HepG2 (cell line): Measurements from ENCODE around the gene DSE. TPM values are rescaled to one million over a fixed set of nuclear protein-coding genes. Genes with fewer than 3 reads are reported as not detected.

Experiments
- ATAC-seq: fragments of 200-7000 bp; cut with Tn5 transposase; 3 replicates; pipeline ENCODE4 v1.9.1; 2020; ENCODE audit warnings: mild to moderate bottlenecking, moderate library complexity
- BruUV-seq: library from RNA; stranded (reverse); fragments of 400-500 nt; replicated peaks from 2 replicates; lab custom pipeline; 2021; lab: Mats Ljungman, UMichigan
- CTCF ChIA-PET: fragments of 300-600 bp; formaldehyde crosslinking; extraction: SDS; loops from one replicate; lab custom pipeline; 2021; ENCODE audit warnings: low total read pairs, inconsistent platforms, low intra/inter-chr PET ratio; lab: Yijun Ruan, JAX
- POLR2A ChIA-PET: fragments of 350-600 bp; sonication (Branson Sonifier 250); formaldehyde crosslinking; loops from one replicate; lab custom pipeline; 2020; ENCODE audit warnings: antibody characterized with exemption, inconsistent platforms; lab: Yijun Ruan, JAX
- DNase-seq: peaks from one replicate; pipeline ENCODE4 v3.0.0-alpha.2; 2015; ENCODE audit warnings: low spot score
- FAIRE-seq: peaks from 3 replicates; lab custom pipeline; 2011; peaks lifted over from hg19 to GRCh38; lab: Jason Lieb, UNC
- H2AFZ ChIP-seq: one replicate; pipeline ENCODE4 v1.6.1; 2011; ENCODE audit warnings: low read length, inconsistent platforms
- H3K27ac ChIP-seq: fragments of 300-600 bp; 3 replicates; pipeline ENCODE4 v1.8.0; 2011; ENCODE audit warnings: mixed run types, mild to moderate bottlenecking, mixed read lengths, low read length, inconsistent platforms; ENCODE audit not compliant: insufficient read depth; ENCODE audit errors: extremely low read length
- H3K27me3 ChIP-seq, 2 experiments: fragments of 200-600 bp in 1 of 2; 2 replicates in 1 of 2; 3 replicates in 1 of 2; pipeline versions ENCODE4 v1.6.0 to v1.8.0; 2011; ENCODE audit warnings: low read length in 2 of 2, mild to moderate bottlenecking in 2 of 2, moderate library complexity in 2 of 2, inconsistent platforms in 1 of 2; ENCODE audit not compliant: insufficient read depth in 2 of 2, control insufficient read depth in 1 of 2
- H3K36me3 ChIP-seq, 2 experiments: fragments of 200-600 bp in 1 of 2; replicated peaks in 1 of 2; 2 replicates in 1 of 2; 3 replicates in 1 of 2; pipeline versions ENCODE4 v1.5.1 to v1.8.0; 2011; ENCODE audit warnings: low read length in 2 of 2, inconsistent platforms in 1 of 2; ENCODE audit not compliant: insufficient read depth in 2 of 2, control insufficient read depth in 1 of 2
- H3K4me1 ChIP-seq: 2 replicates; pipeline ENCODE4 v1.5.1; 2012; ENCODE audit warnings: low read length, inconsistent platforms; ENCODE audit not compliant: insufficient read depth
- H3K4me2 ChIP-seq: 2 replicates; pipeline ENCODE4 v1.6.0; 2011; ENCODE audit warnings: low read depth, low read length, inconsistent platforms
- H3K4me3 ChIP-seq, 3 experiments: fragments of 200-600 bp in 1 of 3; sonication (generic), shearing (Covaris generic) in 1 of 3; replicated peaks in 1 of 3; 2 replicates each; pipeline ENCODE4 v1.5.1; 2011 to 2016; ENCODE audit warnings: low read length in 3 of 3, inconsistent platforms in 2 of 3, low read depth in 2 of 3, mild to moderate bottlenecking in 2 of 3, control low read depth in 1 of 3, mixed read lengths in 1 of 3; ENCODE audit not compliant: insufficient read depth in 1 of 3
- H3K79me2 ChIP-seq: one replicate; pipeline ENCODE4 v1.6.1; 2011; ENCODE audit warnings: low read length, inconsistent platforms; ENCODE audit not compliant: insufficient read depth
- H3K9ac ChIP-seq: 2 replicates; pipeline ENCODE4 v1.6.0; 2011; ENCODE audit warnings: mild to moderate bottlenecking, low read depth, low read length, inconsistent platforms; ENCODE audit not compliant: insufficient read depth
- H3K9me3 ChIP-seq: 2 replicates; pipeline ENCODE4 v1.5.1; 2012; ENCODE audit warnings: mild to moderate bottlenecking, low read length
- H4K20me1 ChIP-seq: 2 replicates; pipeline ENCODE4 v1.6.0; 2011; ENCODE audit warnings: inconsistent platforms, mild to moderate bottlenecking, low read length, moderate library complexity; ENCODE audit not compliant: insufficient read depth
- ATF3 ChIP-seq: sonication (generic); formaldehyde crosslinking; IDR thresholded peaks from 2 replicates; pipeline ENCODE4 v1.4.0; 2020; ENCODE audit warnings: missing genetic modification reagents
- EZH2 ChIP-seq: conservative IDR thresholded peaks from 2 replicates; pipeline ENCODE4 v1.6.1; 2012; ENCODE audit warnings: mild to moderate bottlenecking, low read depth, low read length, moderate library complexity
- GATAD2A ChIP-seq: IDR thresholded peaks from 2 replicates; pipeline ENCODE4 v1.6.1; 2016
- HCFC1 ChIP-seq: fragments of 150-350 bp; IDR thresholded peaks from 2 replicates; pipeline ENCODE4 v1.6.1; 2014; ENCODE audit warnings: low read depth, low read length
- HNRNPK ChIP-seq: fragments of 200-400 bp; formaldehyde crosslinking; IDR thresholded peaks from 2 replicates; pipeline ENCODE4 v1.6.1; 2018; ENCODE audit warnings: low read length, low read depth, moderate library complexity, mild to moderate bottlenecking; ENCODE audit not compliant: poor library complexity, severe bottlenecking
- HOXA3 ChIP-seq: sonication (generic); formaldehyde crosslinking; IDR thresholded peaks from 2 replicates; pipeline ENCODE4 v1.5.0; 2020; ENCODE audit warnings: missing genetic modification reagents
- MBD4 ChIP-seq: IDR thresholded peaks from 2 replicates; pipeline ENCODE4 v1.6.1; 2012; ENCODE audit warnings: low read length, inconsistent platforms, borderline replicate concordance
- MIER2 ChIP-seq: IDR thresholded peaks from 2 replicates; pipeline ENCODE4 v1.6.1; 2016; ENCODE audit warnings: missing biosample characterization, missing genetic modification reagents
- MTF2 ChIP-seq: sonication (generic); formaldehyde crosslinking; IDR thresholded peaks from 2 replicates; pipeline ENCODE4 v1.5.0; 2020; ENCODE audit warnings: missing genetic modification reagents, borderline replicate concordance
- NFE2L1 ChIP-seq: sonication (generic); formaldehyde crosslinking; IDR thresholded peaks from 2 replicates; pipeline ENCODE4 v1.4.0; 2020; ENCODE audit warnings: missing genetic modification reagents, mild to moderate bottlenecking, borderline replicate concordance
- POGZ ChIP-seq: sonication (generic); formaldehyde crosslinking; IDR thresholded peaks from 2 replicates; pipeline ENCODE4 v1.4.0; 2020; ENCODE audit warnings: mild to moderate bottlenecking, missing genetic modification reagents
- RXRA ChIP-seq: sonication (generic); formaldehyde crosslinking; IDR thresholded peaks from 2 replicates; pipeline ENCODE4 v1.5.1; 2020; ENCODE audit warnings: missing genetic modification reagents
- SCMH1 ChIP-seq: sonication (generic); formaldehyde crosslinking; IDR thresholded peaks from 2 replicates; pipeline ENCODE4 v1.9.0; 2021; ENCODE audit warnings: missing genetic modification reagents, mild to moderate bottlenecking, borderline replicate concordance
- SNAPC5 ChIP-seq: sonication (generic); formaldehyde crosslinking; IDR thresholded peaks from 2 replicates; pipeline ENCODE4 v1.8.1; 2023; ENCODE audit warnings: mild to moderate bottlenecking, missing genetic modification reagents, borderline replicate concordance
- YEATS4 ChIP-seq: sonication (generic); formaldehyde crosslinking; IDR thresholded peaks from 2 replicates; pipeline ENCODE4 v1.4.0; 2020; ENCODE audit warnings: missing genetic modification reagents, borderline replicate concordance
- ZBTB44 ChIP-seq: sonication (generic); formaldehyde crosslinking; IDR thresholded peaks from 2 replicates; pipeline ENCODE4 v1.4.0; 2020; ENCODE audit warnings: missing genetic modification reagents
- ZC3H4 ChIP-seq: sonication (generic); formaldehyde crosslinking; IDR thresholded peaks from 2 replicates; pipeline ENCODE4 v1.4.0; 2020; ENCODE audit warnings: missing genetic modification reagents, borderline replicate concordance
- ZNF292 ChIP-seq: sonication (generic); formaldehyde crosslinking; IDR thresholded peaks from 2 replicates; pipeline ENCODE4 v1.8.1; 2022; ENCODE audit warnings: mild to moderate bottlenecking, low read depth, missing genetic modification reagents, borderline replicate concordance
- ZNF761 ChIP-seq: sonication (generic); formaldehyde crosslinking; conservative IDR thresholded peaks from 2 replicates; pipeline ENCODE4 v1.4.0; 2020; ENCODE audit warnings: mild to moderate bottlenecking, missing genetic modification reagents
- WGBS: methylation state at CpG from one replicate; pipeline ENCODE4 v1.1.6; 2017; ENCODE audit warnings: low lambda C conversion rate; 5-methylcytosine and 5-hydroxymethylcytosine counted together
- in situ Hi-C: cut with HindIII; loops from 2 replicates; pipeline ENCODE4 v1.10.0; 2017; ENCODE audit warnings: low pct_unique_long_range_greater_than_20kb; ENCODE audit not compliant: extremely low pct_ligation_motif_present
- intact Hi-C: fragments of 100-400 bp; cut with micrococcal nuclease; formaldehyde crosslinking; loops from one replicate; pipeline ENCODE4 v1.10.0; 2022; ENCODE audit not compliant: unreplicated experiment
- polyA plus RNA-seq, 8 experiments: library from polyadenylated mRNA; depleted of rRNA in 3 of 8; stranded (reverse) in 7 of 8; unstranded in 1 of 8; fragments of >200 nt; fragmentation: Illumina TruSeq in 4 of 8; extraction: Trizol in 4 of 8; gene quantifications; 2 replicates each; pipeline versions ENCODE4 v1.2.1 to v1.2.3, GENCODE V29; 2011 to 2016; ENCODE audit warnings: low read depth in 4 of 8, missing spikeins in 1 of 8, mixed read lengths in 1 of 8; ENCODE audit not compliant: insufficient read depth in 1 of 8
- total RNA-seq, 5 experiments: library from RNA; depleted of rRNA; stranded (reverse); fragments of >200 nt; fragmentation: Illumina TruSeq; extraction: Trizol; gene quantifications; 2 replicates each; pipeline ENCODE4 v1.2.3, GENCODE V29; 2016; ENCODE audit warnings: low read depth in 1 of 5

The DSE gene
- total and polyA plus RNA-seq, 2 of the 13 experiments (the other 11 are each of a cell fraction or from before 2014, with no cell fraction given) = 2.6 to 4.6 TPM

DNA sequence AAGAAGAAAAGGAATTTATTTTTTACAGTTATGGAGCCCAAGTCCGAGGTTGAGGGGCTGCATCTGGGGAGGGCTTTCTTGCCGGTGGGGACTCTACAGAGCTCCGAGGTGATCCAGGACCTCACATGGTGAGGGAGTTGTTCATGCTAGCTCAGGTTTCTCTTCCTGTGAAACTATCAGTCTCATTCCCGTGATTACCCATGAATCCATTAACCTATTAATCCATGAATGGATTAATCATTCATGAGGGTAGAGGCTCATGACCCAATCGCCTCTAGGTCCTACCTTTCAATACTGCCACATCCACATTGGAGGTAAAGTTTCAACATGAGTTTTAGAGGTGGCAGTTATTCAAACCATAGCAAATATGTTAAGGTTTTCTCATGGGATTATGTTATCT, 3.8 kb downstream of the DSE start:
- Histone ChIP-seq H3K9me3 (no peaks in the 10 kb centered on the region), H3K27ac (no peak overlapping the region), H3K27me3 (peaks cover 8 to 41% of the 10 kb centered on the region in 2 experiments), H3K4me3 (no peak overlapping the region), H3K9ac (no peak overlapping the region), H3K36me3 (no peaks in the 10 kb centered on the region), H3K4me1 (peaks cover 11% of the 10 kb centered on the region), H3K4me2 (no peak overlapping the region), H4K20me1 (no peaks in the 10 kb centered on the region), H3K79me2 (no peaks in the 10 kb centered on the region), H2AFZ (no peak overlapping the region)
- ATAC-seq = no peak
- ChIA-PET POLR2A (no interaction called here), CTCF (no interaction called here)
- TF ChIP-seq NFE2L1 (no peak), MBD4 (no peak), GATAD2A (CRISPR knock-in tag) (no peak), ZNF761 (CRISPR knock-in tag) (no peak), RXRA (CRISPR knock-in tag) (no peak), HNRNPK (no peak), ZBTB44 (CRISPR knock-in tag) (no peak), EZH2 (no peak), YEATS4 (no peak), POGZ (no peak), SCMH1 (CRISPR knock-in tag) (no peak), HOXA3 (no peak), MIER2 (CRISPR knock-in tag) (no peak), ZNF292 (no peak), ATF3 (CRISPR knock-in tag) (no peak), HCFC1 (no peak), ZC3H4 (no peak), SNAPC5 (CRISPR knock-in tag) (no peak), MTF2 (CRISPR knock-in tag) (no peak)
- intact Hi-C loops = loop anchor here (5.0 kb wide), 1 partner anchor 82 kb away; no protein-coding TSS in a partner anchor
- 24% methylated on average over 5 of the region's 5 CpGs for WGBS
- BruUV-seq = no TSS peak
- no peak for FAIRE-seq
- in situ Hi-C loops = no loop called here
- no peak for DNase-seq
